ENCODE measurements around the gene KCND3.

KCND3 gene

DNA sequence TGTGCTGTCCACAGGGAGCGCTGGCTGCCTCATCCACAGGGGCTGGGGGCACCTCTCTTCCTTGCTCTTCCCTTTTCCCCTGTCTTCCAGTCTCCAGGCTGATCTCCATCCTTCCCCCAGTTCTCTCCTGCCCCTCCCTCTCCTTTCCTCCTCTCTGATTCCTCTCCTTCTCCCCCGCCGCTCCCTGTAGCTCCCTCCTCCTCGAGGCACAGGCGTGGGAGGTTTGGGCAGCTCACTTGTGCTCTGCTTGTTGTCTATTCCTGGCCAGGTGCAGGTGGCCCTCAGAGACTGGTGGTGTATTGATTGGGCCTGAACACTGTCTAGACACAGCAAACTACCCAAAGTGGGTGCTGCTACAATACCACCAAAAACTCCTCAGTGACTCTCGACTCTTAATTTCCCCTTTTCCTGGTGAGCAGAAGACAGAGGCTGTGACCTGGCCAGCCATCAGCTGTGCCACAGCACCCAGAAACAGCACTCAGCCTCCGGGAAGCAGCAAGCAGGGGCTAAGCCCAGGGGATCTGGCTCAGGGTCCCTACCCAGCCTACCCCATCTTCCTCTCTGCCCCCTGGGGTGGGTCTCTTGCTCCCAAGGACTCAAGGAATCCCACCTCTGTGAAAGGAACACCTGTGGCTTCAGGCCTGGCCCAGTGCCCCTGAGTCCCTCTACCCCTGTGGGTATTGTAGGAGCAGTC, 140.5 kb downstream of the KCND3 start:
- no peak for DNase-seq (ENCODE audit: low read depth)

GRCh38 chr1:111847466-111847865, 142.0 kb downstream of the KCND3 start:
- DNase-seq (ENCODE audit: low read depth): no peak

DNA sequence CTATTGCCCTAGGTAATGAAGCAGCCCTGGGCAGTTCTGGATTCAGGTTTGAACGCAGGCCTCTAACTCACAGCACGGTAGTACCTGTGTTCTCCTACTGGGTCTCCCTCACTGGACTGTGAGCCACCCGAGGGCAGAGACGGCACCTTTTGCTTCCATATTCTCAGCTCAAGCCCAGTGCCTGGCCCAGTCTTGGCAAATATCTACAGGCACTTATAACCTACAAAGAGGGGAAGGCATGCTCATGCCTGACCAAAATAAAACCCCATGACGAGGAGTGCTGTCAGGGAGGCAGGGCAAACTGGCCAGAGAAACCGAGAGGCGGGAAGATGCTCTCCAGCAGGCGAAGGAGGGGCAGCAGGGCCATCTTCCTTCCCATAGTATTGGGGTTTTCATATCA, 142.6 kb downstream of the KCND3 start:
- no peak for DNase-seq (ENCODE audit: low read depth)

GRCh38 chr1:111843177-111843576, 146.3 kb downstream of the KCND3 start:
- no peak for DNase-seq (ENCODE audit: low read depth)

- no peak for DNase-seq (ENCODE audit: low read depth)
These were observed 147.1 kb downstream of the KCND3 start for GRCh38 chr1:111842411-111842810.

DNA sequence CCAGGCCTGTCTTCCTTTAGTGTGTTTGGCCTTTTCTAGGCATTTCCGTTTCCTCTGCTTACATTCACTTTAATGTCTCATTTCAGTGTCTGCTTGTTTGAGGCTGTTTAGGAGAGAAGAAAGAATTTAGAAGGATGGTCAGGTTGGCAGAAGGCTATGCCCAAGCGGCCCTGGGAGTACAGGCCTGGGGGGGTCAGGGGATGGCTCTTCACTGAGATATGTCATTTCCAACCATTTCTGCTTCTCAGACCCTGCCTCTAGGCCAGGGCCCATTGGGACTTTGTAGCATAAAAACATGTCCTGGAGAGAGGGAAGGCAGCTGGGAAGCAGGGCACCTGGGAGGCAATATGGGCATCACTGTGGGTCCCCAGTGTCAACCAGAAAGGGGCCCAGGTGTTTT, 147.7 kb downstream of the KCND3 start:
- no peak for DNase-seq (ENCODE audit: low read depth)

DNA sequence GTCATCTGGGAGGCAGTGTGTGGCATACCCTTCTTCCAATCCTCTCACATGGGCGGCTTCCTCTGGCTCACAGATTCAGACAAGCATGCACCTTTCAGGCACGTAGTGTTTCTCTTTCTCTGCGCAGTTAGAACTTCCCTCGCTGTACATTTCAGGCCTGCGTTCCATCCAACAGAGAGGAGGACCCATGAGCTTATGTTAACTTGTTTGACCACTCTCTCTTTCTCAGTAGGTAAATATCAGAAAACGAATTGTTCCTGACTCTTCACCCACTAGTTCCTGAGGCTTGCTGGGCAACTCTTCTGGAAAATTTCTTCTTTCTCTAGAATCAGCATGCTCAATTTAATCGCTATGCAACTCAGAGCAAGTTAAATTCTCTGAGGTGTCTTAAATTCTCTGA, 148.3 kb downstream of the KCND3 start:
- no peak for DNase-seq (ENCODE audit: low read depth)

- no peak for DNase-seq (ENCODE audit: low read depth)
These were observed 152.1 kb downstream of the KCND3 start for GRCh38 chr1:111837393-111837792.

DNA sequence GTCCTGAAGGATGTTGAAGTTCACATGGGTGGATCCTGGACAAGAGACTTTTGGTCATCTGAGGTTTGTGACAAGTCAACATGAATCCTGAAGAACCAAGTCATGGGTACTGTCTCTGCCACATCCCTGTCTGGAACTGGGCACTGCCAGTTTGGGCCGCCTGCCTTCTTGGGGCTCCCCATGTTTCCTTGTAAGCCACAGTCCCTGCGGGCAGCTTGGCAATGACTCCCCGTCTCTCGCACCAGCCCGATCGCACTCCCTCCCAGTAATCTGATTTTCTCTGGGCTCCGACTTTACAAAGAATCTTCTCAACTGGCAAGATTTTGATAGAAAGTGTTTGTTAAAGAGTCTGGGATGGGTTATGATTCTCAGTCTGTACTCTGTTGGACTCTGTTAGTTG, 153.4 kb downstream of the KCND3 start:
- no peak for DNase-seq (ENCODE audit: low read depth)

DNA sequence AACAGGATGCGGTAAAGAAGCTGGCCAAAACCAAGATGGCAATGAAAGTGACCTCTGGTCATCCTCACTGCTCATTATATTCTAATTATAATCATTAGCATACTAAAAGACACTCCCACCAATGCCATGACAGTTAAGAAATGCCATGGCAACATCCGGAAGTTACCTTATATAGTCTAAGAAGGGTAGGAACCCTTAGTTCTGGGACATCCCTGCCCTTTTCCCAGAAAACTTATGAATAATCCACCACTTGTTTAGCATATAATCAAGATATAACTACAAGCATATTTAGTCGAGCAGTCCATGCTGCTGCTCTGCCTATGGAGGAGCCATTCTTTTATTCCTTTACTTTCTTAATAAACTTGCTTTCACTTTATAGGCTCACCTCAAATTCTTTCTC, 154.0 kb downstream of the KCND3 start:
- DNase-seq (ENCODE audit: low read depth): no peak

- no peak for DNase-seq (ENCODE audit: low read depth)
These were observed 154.5 kb downstream of the KCND3 start for GRCh38 chr1:111834956-111835355.

DNA sequence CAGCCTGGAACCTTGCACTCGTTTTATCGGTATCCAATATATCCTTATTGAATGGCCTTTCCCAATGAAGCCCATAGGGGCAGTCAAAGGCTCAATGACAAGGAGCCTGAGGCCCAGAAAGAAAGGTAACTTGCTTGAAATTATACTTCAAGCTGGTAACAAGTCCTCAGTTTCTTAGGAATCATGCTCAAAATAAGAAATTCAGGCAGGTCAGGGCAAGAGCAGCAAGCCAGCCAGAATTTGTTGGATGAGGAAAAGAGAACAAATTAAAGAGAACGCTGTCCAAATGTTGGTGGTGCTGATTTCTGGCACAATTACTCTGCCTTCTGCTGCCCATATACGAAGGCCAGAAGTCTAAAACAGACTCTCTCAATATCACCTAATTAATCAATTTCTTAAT, 156.1 kb downstream of the KCND3 start:
- no peak for DNase-seq (ENCODE audit: low read depth)

DNA sequence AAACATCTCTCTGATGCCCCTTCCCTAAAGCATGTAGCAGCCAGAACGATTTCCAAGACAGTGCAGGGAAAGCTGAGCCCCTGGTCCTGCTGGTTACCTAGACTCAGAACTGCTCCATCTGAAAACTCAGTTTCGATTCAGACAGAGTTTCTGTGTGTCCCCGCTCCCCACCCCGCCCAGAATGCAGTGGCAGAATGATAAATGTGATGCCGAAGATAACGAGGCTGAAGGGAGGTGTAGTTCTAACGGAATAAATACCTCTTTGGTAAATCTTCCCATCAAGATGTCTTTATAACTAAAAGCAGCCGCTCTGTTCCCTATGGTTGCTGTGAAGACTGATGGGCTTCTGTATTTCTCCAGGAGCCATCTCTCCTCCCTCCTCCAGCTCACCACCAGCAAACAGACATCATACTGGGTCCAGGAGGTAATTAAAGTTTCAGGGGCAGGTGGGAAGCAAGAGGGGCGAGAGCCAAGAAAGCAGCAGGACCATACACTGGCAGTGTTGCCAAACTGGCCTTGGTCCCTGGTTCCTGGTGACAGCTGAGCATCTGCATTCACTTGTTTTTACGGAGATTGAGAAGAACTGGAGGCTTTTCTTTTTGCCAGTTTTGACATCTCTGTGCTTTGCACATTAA, 156.8 kb downstream of the KCND3 start:
- DNase-seq (ENCODE audit: low read depth): no peak

- DNase-seq (ENCODE audit: low read depth): no peak
These were observed 158.3 kb downstream of the KCND3 start for GRCh38 chr1:111831153-111831552.

- no peak for DNase-seq (ENCODE audit: low read depth)
These were observed 161.5 kb downstream of the KCND3 start for GRCh38 chr1:111827946-111828345.

DNA sequence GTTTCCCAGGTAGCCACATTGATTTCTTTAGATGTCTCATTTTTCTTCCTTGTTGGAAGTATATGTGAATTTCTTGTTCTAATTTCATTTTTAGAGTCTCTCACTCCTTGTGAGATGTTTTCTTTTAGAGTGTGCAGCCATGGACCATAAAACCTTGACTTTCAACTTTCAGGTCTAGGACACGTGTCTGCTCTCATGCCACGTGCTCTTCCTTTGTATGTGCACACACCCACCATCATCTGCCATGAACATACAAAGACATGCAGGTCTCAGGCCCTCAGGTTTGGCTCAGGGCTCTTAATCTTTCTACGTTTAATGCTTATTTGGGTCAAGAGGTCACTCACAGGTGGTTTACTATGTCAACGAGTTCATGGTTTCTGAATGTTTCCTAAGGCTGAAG, 163.2 kb downstream of the KCND3 start:
- DNase-seq (ENCODE audit: low read depth): no peak

GRCh38 chr1:111825217-111825616, 164.3 kb downstream of the KCND3 start:
- DNase-seq (ENCODE audit: low read depth): no peak

- no peak for DNase-seq (ENCODE audit: low read depth)
These were observed 167.3 kb downstream of the KCND3 start for GRCh38 chr1:111822138-111822537.

DNA sequence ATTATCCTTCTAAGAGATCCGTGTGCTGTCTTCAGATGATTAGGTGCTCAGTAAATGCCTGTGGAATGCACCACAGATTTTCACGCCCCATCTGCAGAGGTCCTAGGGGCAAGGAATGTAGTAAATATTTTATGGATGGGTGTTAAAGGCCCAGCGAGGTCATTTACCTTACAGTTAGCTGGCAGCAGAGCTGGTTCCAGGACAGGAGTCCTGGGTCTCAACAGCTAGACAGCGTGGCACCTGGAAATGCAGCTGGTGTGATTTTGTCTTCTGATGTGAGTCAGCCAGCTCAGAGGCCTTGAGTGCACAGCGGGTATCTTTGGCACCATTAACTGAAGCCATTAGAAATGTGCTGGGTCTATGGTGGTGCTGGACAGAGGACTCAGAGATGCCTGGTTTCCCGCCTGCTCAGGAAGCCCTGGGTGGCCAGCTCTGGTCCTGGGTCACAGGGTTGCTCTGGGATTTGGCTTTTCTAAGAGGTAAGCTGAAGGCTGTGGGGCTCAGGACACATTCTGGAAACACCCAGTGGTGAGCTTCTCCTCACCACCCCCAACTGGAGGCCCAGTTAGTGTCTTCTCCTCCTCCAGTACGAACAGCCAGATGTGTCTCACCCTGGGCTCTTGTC, 168.2 kb downstream of the KCND3 start:
- no peak for DNase-seq (ENCODE audit: low read depth)

DNA sequence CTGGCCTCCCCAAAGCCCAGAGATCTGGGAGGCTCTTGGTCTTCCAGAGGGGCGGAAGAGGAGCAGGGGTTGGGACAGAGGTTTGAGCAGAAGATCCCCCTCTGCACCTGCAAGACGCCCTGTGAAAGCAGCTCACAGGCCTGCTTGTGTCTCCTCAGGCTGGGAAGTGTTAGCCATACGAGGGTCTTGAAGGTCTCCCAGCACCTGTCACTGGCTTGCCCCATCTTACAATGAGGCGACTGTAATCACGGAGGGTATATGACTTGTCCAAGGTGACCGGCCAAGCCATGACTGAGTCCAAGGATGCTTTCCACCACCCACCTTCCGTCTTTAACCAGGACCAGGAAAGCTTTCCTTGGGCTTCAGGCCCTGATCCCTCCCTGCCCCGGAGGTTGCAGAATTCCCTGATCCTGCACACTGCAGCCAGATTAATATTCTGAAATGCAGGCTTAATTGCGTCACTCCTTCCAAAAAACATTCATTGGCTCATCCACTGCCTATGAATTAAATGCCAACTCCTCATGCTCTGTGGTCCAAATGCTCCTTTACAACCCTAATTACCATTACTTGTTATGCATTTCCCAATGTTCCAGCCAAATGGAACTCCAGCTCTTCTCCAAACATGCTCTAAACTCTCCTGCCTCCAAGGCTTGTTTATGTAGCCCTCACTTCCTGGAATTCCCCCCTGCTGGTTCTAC, 169.8 kb downstream of the KCND3 start:
- no peak for DNase-seq (ENCODE audit: low read depth)

DNA sequence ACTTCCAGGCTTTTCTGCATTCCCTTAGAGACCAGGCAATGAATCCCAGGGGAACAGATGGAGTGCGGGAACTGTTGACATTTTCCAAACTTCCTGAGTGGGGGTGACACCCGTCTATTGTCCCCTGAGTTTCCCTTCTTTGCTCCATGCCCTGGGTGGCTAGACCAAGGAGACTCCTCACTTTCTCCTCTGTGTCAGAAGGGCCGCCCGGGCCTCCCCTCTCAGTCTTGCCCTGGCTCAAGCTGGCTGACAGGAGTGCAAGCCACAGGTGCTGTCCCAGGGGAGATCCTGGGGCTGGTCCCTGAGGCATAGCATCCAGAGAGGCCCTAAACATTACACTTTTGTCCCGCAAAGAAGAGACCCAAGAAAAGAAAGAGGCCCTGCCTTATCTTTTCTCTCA, 170.9 kb downstream of the KCND3 start:
- DNase-seq (ENCODE audit: low read depth): no peak

DNA sequence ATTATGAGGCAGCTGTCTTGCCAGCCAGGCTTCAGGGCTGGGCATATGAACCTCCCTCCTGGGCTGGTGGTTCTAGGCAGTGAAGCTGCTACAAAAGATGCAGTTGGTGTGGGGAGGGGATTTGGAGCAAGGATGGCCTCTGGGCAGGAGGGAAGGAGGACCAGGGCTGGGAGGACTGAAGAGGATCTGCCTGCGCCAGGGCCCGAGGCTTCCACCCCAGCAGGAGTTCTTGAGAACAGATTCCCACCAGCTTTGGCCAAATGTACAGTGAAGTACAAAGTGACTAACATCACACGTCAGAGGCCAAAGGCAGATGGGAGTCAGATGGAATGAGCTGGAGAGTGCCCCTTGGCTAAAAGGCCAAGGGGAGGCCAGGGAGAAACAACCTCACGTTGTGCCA, 171.4 kb downstream of the KCND3 start:
- DNase-seq (ENCODE audit: low read depth): no peak

- no peak for DNase-seq (ENCODE audit: low read depth)
These were observed 174.8 kb downstream of the KCND3 start for GRCh38 chr1:111814642-111815041.

Measured in stimulated activated CD8-positive, alpha-beta memory T cell treated with anti-CD3 and anti-CD28 coated beads, Interleukin-15, amount 100 ng/mL, for 1 hour (primary cell).